Daoy (cell line): Measurements from ENCODE around the gene CPA3. TPM values are rescaled to one million over a fixed set of nuclear protein-coding genes. Genes with fewer than 3 reads are reported as not detected.

ENCODE experiments used
- DNase-seq: peaks from one replicate; pipeline ENCODE4 v3.0.0-alpha.2; 2015; ENCODE audit warnings: low read depth
- total RNA-seq: library from RNA; depleted of rRNA; stranded (reverse); fragments of >200 nt; shearing (Covaris generic); gene quantifications from 2 replicates; pipeline ENCODE4 v1.2.3, GENCODE V29; 2014; rRNA removed

CPA3 gene
- total RNA-seq, 1 experiment from 2014 or later = not detected

DNA sequence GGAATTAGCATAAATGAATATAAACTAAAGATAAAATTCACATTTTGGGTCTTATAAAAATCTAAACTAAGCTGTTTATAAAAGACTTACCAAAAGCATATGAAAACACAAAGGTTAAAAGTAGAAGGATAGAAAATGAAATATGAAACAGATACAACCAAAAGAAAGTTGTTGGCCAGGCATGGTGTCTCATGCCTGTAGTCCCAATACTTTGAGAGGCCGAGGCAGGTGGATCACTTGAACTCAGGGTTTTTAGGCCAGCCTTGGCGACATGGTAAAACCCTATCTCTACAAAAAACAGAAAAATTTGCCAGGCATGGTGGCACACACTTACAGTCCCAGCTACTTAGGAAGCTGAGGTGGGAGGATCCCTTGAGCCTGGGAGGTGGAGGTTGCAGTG lies 51.0 kb downstream of the CPA3 start:
- no peak for DNase-seq

DNA sequence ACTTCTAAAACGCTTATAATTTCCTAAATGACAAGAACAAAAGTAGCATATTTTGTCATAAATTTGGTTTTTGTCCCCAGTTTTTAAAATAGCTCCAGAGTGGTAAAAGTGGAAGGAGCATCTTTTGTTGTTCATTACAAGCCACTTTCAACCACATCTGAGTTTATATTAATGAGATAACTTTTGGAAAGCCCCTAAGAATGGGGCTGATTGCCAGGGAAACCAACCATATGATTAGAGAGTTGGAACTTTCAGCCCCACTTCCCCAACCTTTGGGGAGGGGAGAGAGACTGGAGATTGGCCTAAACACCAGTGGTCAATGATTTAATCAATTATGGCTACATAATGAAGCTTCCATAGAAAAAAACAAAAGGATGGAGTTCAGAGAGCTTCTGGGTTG lies 57.4 kb downstream of the CPA3 start:
- no peak for DNase-seq

DNA sequence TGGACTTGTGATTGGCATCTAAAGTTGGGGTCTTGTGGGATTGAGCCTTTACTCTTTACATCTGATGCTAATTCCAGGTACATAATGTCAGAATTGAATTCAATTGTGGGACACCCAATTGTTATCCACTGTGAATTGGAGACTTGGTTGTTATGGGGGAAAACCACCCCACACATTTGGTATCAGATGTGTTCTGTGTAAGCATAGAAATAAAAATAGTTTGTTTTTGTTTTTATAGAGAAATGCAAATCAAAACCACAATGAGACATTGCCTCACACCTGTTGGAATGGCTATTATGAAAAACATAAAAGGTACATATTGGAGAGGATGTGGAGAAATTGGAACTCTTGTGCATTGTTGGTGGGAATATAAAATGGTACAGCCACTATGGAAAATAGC lies 58.5 kb downstream of the CPA3 start:
- DNase-seq = no peak

DNA sequence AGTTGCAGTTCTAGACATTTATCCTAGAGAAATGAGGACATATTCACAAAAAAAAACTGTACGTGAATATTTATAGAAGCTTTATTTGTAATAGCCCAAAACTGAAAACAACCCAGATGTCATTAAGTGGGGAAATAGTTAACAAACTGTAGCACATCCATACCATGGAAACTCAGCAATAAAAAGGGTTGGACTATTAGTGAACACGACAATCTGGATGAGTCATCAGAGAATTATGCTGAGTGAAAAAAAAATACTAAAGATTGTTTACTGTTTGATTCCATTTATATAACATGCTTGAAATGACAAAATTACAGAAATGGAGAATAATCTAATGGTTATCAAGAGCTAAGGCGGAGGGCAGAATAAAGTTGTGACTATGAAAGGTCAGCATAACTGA lies 59.5 kb downstream of the CPA3 start:
- DNase-seq = no peak

DNA sequence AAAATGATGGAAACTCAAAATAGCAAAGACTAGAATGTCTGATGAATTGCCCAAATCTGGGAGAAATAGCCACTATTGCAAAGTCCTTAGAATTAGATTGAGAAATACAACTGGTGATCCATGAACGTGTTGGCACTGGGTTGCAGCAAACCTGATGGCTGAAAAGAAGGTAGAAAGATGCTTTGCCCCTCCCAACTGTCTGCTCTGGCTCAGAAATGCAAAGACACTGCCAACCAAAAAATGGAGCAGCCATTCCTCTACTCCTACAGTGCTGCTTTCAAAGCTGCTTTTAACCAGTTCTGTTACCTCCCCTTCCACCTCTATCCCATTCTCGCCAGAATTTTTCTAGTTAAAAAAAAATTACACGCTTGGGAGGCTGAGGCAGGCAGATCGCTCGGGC lies 60.7 kb downstream of the CPA3 start:
- no peak for DNase-seq

DNA sequence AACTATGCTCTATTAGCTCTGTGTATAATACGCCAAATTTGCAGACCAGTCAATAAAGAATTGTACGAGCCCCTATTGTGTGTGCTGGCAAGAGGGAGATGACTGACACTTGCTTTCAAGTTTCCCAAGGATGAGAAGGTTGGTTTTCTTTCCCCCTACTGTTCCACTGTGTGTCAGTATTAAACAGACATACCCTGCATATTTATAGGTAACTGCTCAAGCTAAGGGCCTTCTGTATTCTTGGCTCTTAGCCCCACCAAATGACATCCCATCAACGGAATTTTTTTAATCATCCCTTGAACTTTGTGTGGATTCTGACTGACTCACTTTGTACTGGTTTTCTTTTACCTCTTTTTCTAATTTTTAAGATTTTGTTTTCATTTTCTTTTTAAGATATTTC lies 65.7 kb downstream of the CPA3 start:
- DNase-seq = peak; percentile 13

DNA sequence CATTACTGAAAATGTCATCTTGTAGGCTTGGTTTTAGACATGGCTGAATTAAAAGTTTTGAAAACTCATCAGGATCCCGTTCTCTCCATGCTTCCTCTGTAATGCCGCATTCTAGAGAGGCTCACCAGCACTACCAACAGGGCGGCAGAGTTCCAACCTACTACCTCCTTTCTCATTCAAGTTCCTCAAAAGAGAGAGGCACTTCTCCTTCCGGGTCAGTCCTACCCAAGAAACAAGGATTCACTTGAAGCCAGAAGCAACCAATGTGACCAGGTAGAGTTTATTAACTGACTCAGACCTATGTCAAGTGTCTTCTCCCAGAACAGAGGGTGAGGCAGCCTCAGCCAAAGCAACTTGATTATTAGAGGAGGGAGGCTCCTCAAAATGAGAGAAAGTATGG lies 66.5 kb downstream of the CPA3 start:
- no peak for DNase-seq

DNA sequence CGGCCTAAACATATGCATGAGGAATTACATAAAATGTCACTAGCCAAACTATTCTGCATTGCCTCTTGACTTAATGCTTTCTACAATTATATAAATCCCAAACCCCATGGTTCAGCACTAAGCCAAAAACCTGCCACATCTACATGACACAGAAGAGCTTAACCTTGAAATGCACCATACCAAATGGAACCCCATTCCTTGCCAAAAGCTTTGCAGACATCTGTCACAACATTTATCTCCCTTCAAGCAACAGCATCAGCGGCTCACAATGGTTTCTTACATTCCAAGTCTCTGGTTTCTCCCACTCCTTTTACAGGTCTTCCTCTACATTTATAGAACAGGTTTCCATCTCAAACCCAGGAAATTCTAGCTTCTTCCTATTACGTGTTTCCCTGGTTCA lies 67.9 kb downstream of the CPA3 start:
- no peak for DNase-seq

DNA sequence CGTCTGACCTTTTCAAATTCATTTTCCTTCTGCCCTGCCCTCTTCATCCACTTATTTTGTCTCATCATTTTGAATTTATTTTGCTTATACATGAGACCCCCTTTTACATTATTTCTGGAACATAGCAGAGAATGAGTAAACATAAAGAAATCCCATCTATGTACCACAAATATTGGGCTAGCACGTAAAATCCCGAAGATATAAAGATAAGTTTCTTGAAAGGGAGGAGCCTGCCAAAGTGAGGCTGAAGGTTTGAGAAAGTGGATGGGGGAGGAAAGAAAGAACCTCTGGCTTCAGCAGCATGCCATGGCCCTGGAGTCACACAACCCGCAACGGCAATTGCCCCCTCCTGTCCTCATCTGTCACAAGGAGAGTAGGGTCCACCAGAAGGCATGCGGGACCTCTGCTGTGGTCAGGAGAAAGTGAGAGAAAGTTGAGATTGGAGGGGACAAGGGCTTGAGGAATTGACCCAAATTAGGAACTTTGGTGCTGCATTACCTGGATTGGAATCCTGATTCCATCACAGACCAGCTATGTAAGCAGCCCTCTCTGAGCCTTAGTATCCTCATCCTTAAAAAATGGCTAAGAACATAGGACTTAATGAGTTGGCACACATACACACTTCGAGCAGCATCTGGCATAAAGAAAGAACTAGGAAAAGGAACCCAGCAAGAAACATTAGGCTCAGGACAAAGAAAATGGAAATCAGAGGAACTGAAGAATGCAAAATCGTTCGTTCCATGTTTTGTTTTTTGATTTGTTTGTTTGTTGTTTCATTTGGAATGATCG lies 72.6 kb downstream of the CPA3 start:
- no peak for DNase-seq

DNA sequence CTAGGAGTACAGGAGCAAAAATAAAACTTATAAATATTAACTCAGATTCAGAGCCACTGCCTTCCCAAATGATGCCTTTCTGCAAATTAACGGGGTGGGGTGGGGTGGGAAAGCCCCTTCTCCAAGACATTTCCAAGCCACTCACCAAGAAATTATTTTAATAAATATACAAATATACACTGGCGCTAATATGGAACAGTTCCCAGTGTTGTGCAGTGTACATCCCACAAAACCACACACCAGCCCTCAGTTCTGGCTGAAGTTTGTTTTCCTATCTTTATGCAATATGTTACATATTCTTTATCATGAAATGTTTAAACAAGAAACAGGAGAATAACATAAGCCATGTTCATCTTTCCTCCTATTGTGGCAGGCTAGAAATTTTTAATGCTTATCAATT lies 73.2 kb downstream of the CPA3 start:
- DNase-seq = no peak

DNA sequence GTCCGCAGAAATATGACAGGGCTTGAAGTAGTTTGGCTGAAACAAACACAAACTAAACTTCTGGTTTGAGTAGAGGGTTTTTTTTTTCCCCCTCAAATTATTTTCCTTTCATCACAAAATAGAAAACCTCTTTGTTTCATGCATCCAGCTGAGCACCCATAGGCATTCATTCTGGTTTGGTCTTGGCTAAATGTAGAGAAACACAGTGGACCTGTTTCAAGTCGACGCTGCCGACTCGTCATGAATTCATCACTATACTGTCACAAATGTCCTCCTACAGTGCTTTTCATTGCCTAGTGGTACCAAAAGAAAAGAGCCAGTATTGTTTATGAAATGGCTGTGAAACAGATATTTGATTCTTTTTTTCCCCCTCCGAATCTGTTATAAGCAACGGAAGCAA lies 73.8 kb downstream of the CPA3 start:
- no peak for DNase-seq

DNA sequence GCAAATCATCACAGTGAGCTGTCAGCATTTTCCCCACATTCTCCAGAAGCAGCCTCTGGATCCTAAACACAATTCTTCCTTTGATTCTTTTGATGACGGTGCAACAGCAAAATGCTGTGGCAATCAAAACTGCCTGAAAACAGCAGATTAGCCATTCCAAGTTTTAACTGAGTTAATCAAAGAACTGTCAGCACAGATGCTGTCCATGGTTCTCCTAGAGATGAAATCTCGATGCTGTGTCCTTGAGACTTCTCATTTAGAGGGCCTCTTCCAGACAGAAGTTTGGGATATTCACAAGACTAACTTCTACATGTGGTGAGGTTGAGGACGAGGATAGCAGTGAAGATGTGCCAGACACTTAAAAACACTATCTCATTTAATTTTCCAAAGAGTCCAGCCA lies 75.9 kb downstream of the CPA3 start:
- DNase-seq = no peak

DNA sequence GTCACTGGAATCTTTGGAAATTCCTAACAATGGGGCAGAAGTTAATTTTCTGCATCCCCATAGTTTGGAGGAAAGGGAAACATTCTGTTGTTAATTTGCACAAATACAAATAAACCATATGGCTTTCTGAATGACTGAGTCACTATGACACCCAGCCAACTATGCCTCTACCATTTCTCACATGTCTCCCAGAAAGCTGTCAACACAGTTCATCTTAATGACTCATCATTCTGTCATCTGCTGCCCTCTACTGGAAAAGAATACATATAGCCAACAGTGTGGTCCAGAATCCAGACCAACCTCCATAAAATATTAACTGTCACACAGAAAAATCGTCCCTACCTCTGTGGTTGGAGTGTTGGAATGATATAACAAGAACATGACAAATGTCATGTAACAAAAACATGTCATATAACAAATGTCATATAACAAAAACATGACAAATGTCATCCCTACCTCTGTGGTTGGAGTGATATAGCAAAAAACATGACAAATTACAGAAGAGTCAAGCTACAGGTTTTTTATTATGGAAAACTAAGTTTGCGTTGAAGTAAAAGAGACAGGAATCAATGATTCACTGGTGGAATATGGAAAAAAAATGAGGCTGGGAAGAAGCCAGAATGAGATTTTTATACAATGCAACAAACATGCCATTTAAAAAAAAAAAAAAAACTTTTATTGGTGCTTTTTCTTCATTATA lies 78.6 kb downstream of the CPA3 start:
- peak; percentile 83 for DNase-seq

DNA sequence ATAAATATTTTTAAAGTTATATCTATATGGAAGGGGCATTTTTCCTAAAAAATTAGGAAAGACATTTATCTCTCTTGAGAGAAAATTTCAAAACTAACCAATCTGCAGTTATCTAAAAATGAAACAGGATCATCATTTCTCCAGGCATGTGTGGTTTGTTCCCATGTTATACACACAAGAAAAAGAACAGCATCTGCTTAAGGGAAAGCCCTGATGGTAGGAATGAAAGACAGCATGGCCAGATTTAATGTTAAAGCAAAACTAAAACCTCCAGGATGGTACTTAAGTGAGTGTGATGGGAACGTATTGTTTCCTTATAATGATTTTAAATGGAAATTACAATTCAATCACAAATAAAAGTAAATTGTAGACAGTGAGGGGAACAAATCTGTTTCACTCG lies 80.0 kb downstream of the CPA3 start:
- no peak for DNase-seq

Other genes with a start within 250 kb of the CPA3 start
- not detected in 2 replicates for gene AGTR1, start 167.4 kb upstream of the CPA3 start, total RNA-seq
- gene CPB1, start 37.5 kb upstream of the CPA3 start, total RNA-seq = not detected in 2 replicates
- 19.9 and 33.4 TPM in 2 replicates for gene GYG1, start 126.2 kb downstream of the CPA3 start, total RNA-seq
- 43.6 and 48.6 TPM in 2 replicates for gene HLTF, start 221.2 kb downstream of the CPA3 start, total RNA-seq